Measurements from ENCODE around the gene GRIP1.

GRCh38 chr12:66603981-66604479 is 74.8 kb downstream of the GRIP1 start:
- no peak for TF ChIP-seq POLR2A (IDR thresholded peaks at IDR 0.05)
- TF ChIP-seq CTCF (IDR thresholded peaks at IDR 0.05): no peak
- no peak for TF ChIP-seq POLR2AphosphoS5 (IDR thresholded peaks at IDR 0.05)
- no peak for TF ChIP-seq EP300 (IDR thresholded peaks at IDR 0.05)
